CD4-positive, alpha-beta T cell treated with Interleukin-4 for 4 hours (primary cell): Measurements from ENCODE around the gene CNN1.
"Not testable (repeated sequence)": the region's sequence is repeated elsewhere in the genome, so short reads cannot be mapped to it uniquely, and the experiment has no call there.

Source experiments
- DNase-seq: peaks from one replicate; pipeline ENCODE4 v3.0.0-alpha.2; 2020

The CNN1 gene

GRCh38 chr19:11570039-11570462, 31.4 kb downstream of the CNN1 start:
- DNase-seq = no peak

- DNase-seq = not testable (repeated sequence)
Observed at GRCh38 chr19:11573354-11573753, 34.7 kb downstream of the CNN1 start.

GRCh38 chr19:11573763-11574162, 35.1 kb downstream of the CNN1 start:
- not testable (repeated sequence) for DNase-seq

- DNase-seq = no peak
Observed at GRCh38 chr19:11574689-11575088, 36.0 kb downstream of the CNN1 start.

DNA sequence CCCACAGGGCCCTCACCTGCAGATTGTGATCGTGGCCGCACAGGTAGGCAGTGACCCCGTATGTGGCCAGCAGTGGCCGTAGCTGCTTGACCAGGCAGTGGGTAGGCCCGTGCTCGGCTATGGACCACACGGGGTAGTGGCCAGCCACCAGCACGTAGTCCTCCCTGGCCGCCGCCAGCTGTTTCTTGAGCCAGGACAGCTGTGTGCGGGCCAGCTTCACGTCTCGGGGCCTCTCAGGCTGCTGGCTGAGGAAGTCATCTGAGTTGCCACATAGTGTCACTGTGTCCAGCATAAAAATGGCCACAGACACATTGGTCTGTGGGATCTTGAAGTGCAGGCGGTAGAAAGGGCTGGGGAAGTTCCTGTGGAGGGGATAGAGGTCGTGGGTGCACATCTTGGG, 37.6 kb downstream of the CNN1 start:
- no peak for DNase-seq

DNA sequence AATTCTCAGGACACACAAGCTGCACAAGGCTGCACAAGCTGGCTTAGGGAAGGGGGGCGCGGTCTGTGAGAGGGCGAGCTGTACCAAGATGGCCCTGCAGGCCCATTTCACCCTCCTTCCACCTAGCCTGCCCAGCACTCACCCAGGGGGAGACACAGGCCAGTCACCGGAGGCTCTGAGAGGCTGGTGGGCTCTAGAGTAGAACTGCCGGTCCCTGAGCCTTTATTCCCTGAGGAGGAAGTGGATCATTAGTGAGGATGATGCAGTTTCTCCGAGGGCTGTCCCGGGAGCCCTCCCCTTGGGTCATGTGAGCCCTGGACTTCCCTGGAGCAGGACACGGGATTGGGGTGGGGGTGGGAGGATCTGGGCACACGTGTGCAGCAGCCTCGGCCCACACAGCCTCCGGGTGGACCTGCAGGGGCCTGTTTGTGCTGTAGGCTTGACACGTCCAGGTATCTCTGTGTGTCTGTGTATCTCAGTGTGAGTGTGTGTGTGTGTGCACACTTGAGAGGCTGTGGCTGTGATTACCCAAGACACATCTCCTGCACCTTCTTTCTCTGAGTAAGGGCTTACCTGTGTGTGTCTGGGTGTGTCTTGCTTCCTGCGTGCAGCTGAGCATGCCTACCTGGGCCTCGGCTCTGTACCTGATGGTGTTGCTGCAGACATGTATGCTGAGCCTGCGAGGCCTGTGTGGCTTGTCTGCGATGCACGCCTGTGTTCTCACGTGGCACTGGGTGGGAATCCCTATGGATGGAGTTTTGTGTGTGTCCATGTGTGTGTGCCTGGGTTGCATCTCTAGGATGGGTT, 39.0 kb downstream of the CNN1 start, which contains the start of gene ACP5:
TSS of gene ACP5 (minus strand) at position 195 of the 807 bp plus-strand sequence. CDS start 328 bp downstream, outside the sequence.
- DNase-seq = no peak

DNA sequence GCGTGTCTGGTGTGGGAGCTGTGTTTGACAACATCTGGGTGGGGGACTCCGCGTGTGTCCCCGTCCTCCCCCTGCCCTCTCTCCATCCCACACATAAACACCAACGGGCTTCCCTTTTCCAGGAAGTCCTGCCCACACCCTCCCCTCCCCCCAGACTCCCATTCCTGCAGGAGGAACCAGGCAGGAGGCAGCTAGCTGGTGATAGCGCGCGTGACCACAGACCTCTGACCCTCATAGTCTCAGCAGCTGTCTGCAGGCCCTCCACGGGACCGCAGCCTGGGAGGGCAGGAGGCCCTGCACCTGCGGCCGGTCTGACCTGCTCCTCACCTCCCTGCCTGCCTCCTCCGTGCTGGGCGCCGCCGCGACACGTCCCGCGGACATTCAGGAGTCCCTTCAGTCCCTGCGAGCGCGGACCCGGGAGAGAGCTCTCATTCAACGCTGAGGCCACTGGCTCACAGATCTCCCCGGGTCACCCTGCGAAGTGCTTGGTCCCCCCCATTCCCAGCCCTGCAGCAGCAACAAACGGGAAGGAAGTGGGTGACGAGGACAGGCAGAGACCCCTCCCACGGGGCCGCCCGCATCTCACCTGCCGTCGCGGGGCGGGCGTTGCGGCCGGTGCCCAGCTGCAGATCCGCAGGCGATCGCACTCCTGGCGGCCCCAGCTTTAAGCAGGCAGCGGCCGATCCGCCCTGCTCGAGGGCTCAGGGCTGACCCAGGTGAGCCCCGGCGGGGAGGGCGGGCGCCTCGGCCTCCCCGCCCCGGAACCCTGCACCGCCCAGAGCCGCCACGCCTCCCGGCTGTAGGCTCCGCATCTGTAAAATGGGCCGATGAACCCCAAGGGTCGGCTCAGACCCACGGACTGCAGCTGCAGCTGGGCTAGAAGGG, 39.8 kb downstream of the CNN1 start:
- peak; percentile 30 for DNase-seq

GRCh38 chr19:11580116-11580515, 41.5 kb downstream of the CNN1 start:
- DNase-seq = no peak

- DNase-seq = peak; percentile 53
Observed at GRCh38 chr19:11581740-11582139, 43.1 kb downstream of the CNN1 start.

GRCh38 chr19:11586331-11586730, 47.7 kb downstream of the CNN1 start:
- no peak for DNase-seq

- peak; percentile 76 for DNase-seq
Observed at GRCh38 chr19:11587302-11587974, 48.8 kb downstream of the CNN1 start.

DNA sequence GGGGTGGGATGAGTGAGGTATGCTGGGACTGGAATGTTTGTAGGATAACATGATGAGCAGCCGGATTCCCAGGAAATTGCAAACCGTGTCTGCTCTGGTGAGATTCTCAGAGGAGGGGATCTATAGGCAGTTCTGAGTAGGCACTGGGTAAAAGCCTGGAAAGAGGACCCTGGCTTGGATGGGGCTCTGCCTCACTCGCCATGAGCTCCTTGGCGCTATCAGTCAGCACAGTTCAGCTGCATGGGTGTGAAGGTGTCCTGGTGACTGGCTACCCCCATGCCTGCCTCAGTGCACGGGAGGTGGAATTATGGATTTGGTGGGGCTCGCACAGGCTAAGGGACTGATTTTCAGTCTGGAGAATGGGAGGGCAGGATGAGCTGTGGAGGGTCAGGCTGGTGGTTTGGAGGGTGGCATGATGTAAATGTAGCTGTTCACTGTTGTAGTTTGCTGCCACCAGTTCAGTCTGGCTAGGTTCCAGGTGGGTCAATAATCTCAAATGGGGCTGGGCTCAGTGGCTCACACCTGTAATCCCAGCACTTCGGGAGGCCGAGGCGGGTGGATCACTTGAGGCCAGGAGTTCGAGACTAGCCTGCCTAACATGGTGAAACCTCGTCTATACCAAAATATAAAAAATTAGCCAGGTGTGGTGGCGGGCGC, 49.5 kb downstream of the CNN1 start:
- DNase-seq = no peak

GRCh38 chr19:11594084-11594483, 55.4 kb downstream of the CNN1 start:
- no peak for DNase-seq

GRCh38 chr19:11596156-11596555, 57.5 kb downstream of the CNN1 start:
- DNase-seq = no peak

DNA sequence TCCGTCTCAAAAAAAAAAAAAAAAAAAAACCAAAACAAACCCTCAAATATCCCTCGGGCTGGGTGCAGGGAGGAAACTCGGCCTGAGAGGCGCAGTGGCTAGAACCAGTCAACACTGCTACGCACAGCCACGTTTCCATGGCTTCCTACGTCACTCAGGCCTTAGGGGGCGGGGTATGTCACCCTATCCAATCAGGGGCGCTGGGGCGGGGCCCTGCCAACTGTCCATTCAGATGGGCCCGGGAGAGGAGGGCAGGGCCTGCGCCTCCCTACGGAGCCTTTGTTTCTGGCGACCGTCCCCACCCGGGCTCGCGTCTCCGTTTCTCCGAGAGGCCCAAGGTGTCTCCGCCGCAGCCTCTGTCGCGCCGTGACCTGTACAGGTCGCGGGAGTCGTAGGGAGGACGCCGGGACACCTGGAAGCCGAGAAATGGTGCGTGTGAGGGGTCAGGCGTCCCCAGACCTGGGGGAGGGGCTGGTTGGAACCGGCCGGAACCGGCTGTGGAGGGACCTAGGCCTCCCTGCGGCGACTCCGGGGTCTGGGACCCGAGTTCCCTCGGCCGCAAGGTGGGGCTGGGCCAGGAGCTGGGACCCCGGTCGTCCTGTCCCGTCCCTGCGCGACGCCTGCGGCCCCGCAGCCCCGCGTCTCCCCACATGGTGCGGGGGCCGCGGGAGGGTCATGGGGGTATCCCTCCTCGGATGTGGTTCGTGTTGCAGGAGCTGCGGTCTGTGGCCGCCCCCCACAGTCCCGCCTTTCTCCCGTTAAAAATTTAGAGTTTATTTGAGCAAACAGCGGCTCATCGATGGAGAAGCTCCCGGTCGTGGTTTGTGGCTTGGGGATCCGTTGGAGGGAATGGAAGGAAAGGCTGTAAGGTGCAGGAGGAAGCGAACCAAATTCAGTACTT, 58.8 kb downstream of the CNN1 start, which contains the start of gene ZNF627:
TSS of gene ZNF627 (plus strand) at position 282 of the 901 bp plus-strand sequence. CDS start at position 427, 145 bp downstream.
- peak; percentile 96 for DNase-seq

- DNase-seq = no peak
Observed at GRCh38 chr19:11598103-11598483, 59.4 kb downstream of the CNN1 start.

DNA sequence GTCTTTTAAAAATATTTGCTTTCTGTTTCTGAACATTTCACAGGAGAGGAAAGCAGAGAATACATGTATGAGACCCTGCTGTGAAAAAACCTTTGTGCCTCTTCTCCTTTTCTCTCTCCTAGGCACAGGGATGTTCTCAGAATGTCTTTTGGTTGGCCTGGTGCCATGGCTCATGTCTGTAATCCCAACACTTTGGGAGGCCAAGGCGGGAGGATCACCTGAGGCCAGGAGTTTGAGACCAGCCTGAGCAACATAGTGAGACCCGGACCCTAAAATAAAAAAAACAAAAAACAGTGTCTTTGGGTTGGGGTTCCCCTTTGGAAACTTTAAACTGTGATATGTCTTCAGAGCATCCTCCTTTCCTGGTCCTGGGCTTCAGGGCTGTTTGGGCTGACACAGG, 60.1 kb downstream of the CNN1 start:
- DNase-seq = no peak

DNA sequence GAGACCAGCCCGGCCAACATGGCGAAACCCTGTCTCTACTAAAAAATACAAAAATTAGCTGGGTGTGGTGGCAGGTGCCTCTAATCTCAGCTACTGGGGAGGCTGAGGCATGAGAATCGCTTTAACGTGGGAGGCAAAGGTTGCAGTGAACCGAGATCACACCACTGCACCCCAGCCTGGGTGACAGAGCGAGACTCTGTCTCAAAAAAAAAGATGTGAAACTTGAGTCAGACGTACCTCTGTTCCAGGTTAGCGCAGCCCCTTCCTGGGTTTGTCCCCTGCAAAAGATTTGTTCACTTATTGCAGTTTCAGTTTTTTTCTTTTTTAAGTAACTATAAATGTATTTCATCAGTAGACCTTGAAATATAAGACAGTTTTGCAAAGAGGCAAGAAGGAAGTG, 61.1 kb downstream of the CNN1 start:
- not testable (repeated sequence) for DNase-seq
